Ramos (cell line): Measurements from ENCODE around the gene BTD.

ENCODE experiments used
- in situ Hi-C: fragments of 300-500 bp; cut with MboI; formaldehyde crosslinking; loops from one replicate; pipeline ENCODE4 v1.14.3; 2022; ENCODE audit warnings: low sequenced_read_pairs; ENCODE audit not compliant: unreplicated experiment

The BTD gene

GRCh38 chr3:15601399-15602145 is at the start of gene BTD, which contains the start of gene HACL1:
Gene BTD (plus strand): TSS chr3:15601745. CDS start chr3:15635440, 33,695 bp downstream.
Gene HACL1 (minus strand): TSS chr3:15601569. CDS start chr3:15601463, 106 bp downstream.
- in situ Hi-C loops, result no loop called here

GRCh38 chr3:15551902-15552301 is 49.6 kb upstream of the BTD start:
- in situ Hi-C loops, result loop anchor here (10.0 kb wide), 1 partner anchor 347 kb away; the partner anchor contains the start of gene CAPN7

- in situ Hi-C loops, result loop anchor here (10.0 kb wide), 1 partner anchor 349 kb away; the partner anchor contains the start of gene CAPN7
Observed at GRCh38 chr3:15553749-15554148, 47.8 kb upstream of the BTD start.

- in situ Hi-C loops, result loop anchor here (10.0 kb wide), 1 partner anchor 352 kb away; the partner anchor contains the start of gene CAPN7
Observed at GRCh38 chr3:15556512-15556911, 45.0 kb upstream of the BTD start.

GRCh38 chr3:15557511-15557946 is 44.0 kb upstream of the BTD start:
- in situ Hi-C loops, result loop anchor here (10.0 kb wide), 1 partner anchor 353 kb away; the partner anchor contains the start of gene CAPN7

- in situ Hi-C loops, result loop anchor here (10.0 kb wide), 1 partner anchor 354 kb away; the partner anchor contains the start of gene CAPN7
Observed at GRCh38 chr3:15558581-15558980, 43.0 kb upstream of the BTD start.

- in situ Hi-C loops, result no loop called here
Observed at GRCh38 chr3:15562560-15562959, 39.0 kb upstream of the BTD start.

- in situ Hi-C loops, result no loop called here
Observed at GRCh38 chr3:15563190-15563589, 38.4 kb upstream of the BTD start.

GRCh38 chr3:15572138-15572537 is 29.4 kb upstream of the BTD start:
- in situ Hi-C loops, result no loop called here

- in situ Hi-C loops, result no loop called here
Observed at GRCh38 chr3:15575446-15575845, 26.1 kb upstream of the BTD start.

- in situ Hi-C loops, result no loop called here
Observed at GRCh38 chr3:15576475-15576874, 25.1 kb upstream of the BTD start.

GRCh38 chr3:15578289-15578867 is 23.2 kb upstream of the BTD start:
- in situ Hi-C loops, result no loop called here

GRCh38 chr3:15579051-15579450 is 22.5 kb upstream of the BTD start:
- in situ Hi-C loops, result no loop called here

GRCh38 chr3:15581471-15582394 is 19.8 kb upstream of the BTD start:
- in situ Hi-C loops, result no loop called here

GRCh38 chr3:15585111-15585845 is 16.3 kb upstream of the BTD start:
- in situ Hi-C loops, result no loop called here

GRCh38 chr3:15591242-15591641 is 10.3 kb upstream of the BTD start:
- in situ Hi-C loops, result no loop called here

GRCh38 chr3:15591928-15592327 is 9.6 kb upstream of the BTD start:
- in situ Hi-C loops, result no loop called here

GRCh38 chr3:15592968-15593367 is 8.6 kb upstream of the BTD start:
- in situ Hi-C loops, result no loop called here

GRCh38 chr3:15595955-15596354 is 5.6 kb upstream of the BTD start:
- in situ Hi-C loops, result no loop called here

- in situ Hi-C loops, result no loop called here
Observed at GRCh38 chr3:15601046-15601398, 523 bp upstream of the BTD start.
